ENCODE measurements around the gene SYNDIG1. TPM values are rescaled to one million over a fixed set of nuclear protein-coding genes. Genes with fewer than 3 reads are reported as not detected.

The SYNDIG1 gene
- total and polyA plus RNA-seq, 9 of the 15 experiments (the other 6 are each of a cell fraction or from before 2014, with no cell fraction given): not detected

DNA sequence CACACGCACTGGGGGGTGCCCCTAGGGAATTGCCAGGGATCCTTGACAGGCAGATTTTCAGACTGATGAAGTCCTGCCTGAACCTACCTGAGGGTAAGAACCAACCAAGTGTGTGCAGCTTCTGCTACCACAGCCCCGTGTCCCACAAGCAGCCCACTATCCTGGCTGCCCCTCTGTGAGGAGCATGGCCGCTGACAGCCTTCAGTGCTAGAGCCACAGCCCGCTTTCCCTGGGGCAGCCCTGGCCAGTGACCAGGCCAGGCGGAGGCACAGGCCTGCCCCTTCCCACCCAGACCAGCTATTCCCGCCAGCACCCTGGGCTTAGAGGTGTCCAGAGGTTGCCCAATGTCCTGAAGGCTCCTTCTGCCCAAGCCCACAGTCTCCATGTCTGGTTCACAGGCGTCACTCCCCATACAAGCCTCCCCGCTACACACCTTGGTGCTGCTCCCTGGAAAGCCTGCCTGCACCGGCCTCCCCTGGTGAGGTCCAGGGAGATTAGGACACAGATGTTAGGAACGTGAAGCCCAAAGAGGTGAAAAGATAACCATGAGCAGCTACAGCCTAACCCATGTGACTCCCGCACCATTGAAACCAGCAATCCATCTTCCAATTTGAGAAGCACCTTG is 207.0 kb downstream of the SYNDIG1 start (continued):
- TF ChIP-seq BRD4 (IDR thresholded peaks at IDR 0.05) (no peak), NUFIP1 (IDR thresholded peaks at IDR 0.05; ENCODE audit: partially characterized antibody) (no peak)

- Histone ChIP-seq H2AFZ (ENCODE audit: low read depth, low read length) (no peak overlapping the region), H3K27ac (ENCODE audit: extremely low read depth, low read depth, low read length) (no peak overlapping the region), H3K9me1 (ENCODE audit: control insufficient read depth, insufficient read depth, low read length) (no peaks in the 10 kb centered on the region), H3K4me2 (ENCODE audit: insufficient read depth, low read length) (no peak overlapping the region), H3K36me3 (ENCODE audit: control insufficient read depth, insufficient read depth, low read length) (no peaks in the 10 kb centered on the region), H3K9me3 (replicated peaks; ENCODE audit: control insufficient read depth, insufficient read depth, low read depth, low read length) (no peaks in the 10 kb centered on the region), H4K20me1 (replicated peaks; ENCODE audit: control insufficient read depth, insufficient read depth, low read length) (no peaks in the 10 kb centered on the region), H3K79me2 (ENCODE audit: control insufficient read depth, insufficient read depth, low read length) (no peaks in the 10 kb centered on the region), H3K4me1 (replicated peaks in 1 of 2; ENCODE audit: control insufficient read depth in 2 of 2, insufficient read depth in 2 of 2, low read length in 2 of 2) (no peaks in the 10 kb centered on the region; a peak in 1 of 5 replicates), H3K4me3 (no peak overlapping the region), H3K27me3 (ENCODE audit: control insufficient read depth in 2 of 2, insufficient read depth in 2 of 2, low read length in 2 of 2) (peaks cover 0 to 7% of the 10 kb centered on the region in 2 experiments; a peak in 2 of 5 replicates), H3K9ac (ENCODE audit: insufficient read depth in 1 of 2, low read depth in 2 of 2, low read length in 2 of 2) (no peak overlapping the region)
- CTCF ChIA-PET (ENCODE audit: low intra/inter-chr PET ratio): no interaction called here
- in situ Hi-C loops (cut with MboI): no loop called here
- POLR2A ChIA-PET: interaction anchor here (0.6 kb wide), 1 partner anchor 66 kb away, joined by 5 read pairs; no protein-coding TSS in a partner anchor
- BruUV-seq (replicated peaks): no TSS peak
- DNase-seq (ENCODE audit: extremely low read depth in 1 of 4, low spot score in 3 of 4) (no peak), ATAC-seq (no peak), FAIRE-seq (no peak)
- TF ChIP-seq CBFB (CRISPR knock-in tag; IDR thresholded peaks at IDR 0.05) (no peak), CHD2 (IDR thresholded peaks at IDR 0.05; ENCODE audit: low read depth, low read length) (no peak), HMGN3 (IDR thresholded peaks at IDR 0.05; ENCODE audit: borderline replicate concordance, extremely low read depth, insufficient read length, low read depth, low read length) (no peak), RBM34 (IDR thresholded peaks at IDR 0.05; ENCODE audit: borderline replicate concordance, insufficient read depth, low read length) (no peak), SMARCC2 (IDR thresholded peaks at IDR 0.05; ENCODE audit: low read depth) (no peak), PHB (CRISPR knock-in tag; IDR thresholded peaks at IDR 0.05) (no peak), STAG1 (CRISPR knock-in tag; IDR thresholded peaks at IDR 0.05; ENCODE audit: borderline replicate concordance) (no peak), RBM15 (IDR thresholded peaks at IDR 0.05; ENCODE audit: insufficient read depth, low read length) (no peak), ATF1 (CRISPR knock-in tag; IDR thresholded peaks at IDR 0.05) (no peak), ATF1 (tag; IDR thresholded peaks at IDR 0.05) (no peak)
- intact Hi-C loops (cut with micrococcal nuclease): no loop called here
- WGBS (ENCODE audit: insufficient coverage, low coverage, missing lambda C conversion rate): 0% methylated on average over 5 of the region's 6 CpGs
Observed at GRCh38 chr20:24676978-24677370, 207.5 kb downstream of the SYNDIG1 start.
